Measurements from ENCODE around the gene TP53TG3D.
"Not testable (repeated sequence)": the region's sequence is repeated elsewhere in the genome, so short reads cannot be mapped to it uniquely, and the experiment has no call there.

TP53TG3D gene

GRCh38 chr16:32252986-32253385, at the start of gene TP53TG3D:
Gene TP53TG3D (plus strand): TSS chr16:32253286. CDS start chr16:32253354, 68 bp downstream.
- not testable (repeated sequence) for H3K27ac ChIP-seq

GRCh38 chr16:32253507-32253906, 421 bp downstream of the TP53TG3D start:
- H3K27ac ChIP-seq = not testable (repeated sequence)

- not testable (repeated sequence) for H3K27ac ChIP-seq
Observed at GRCh38 chr16:32261526-32261925, 8.4 kb downstream of the TP53TG3D start.

GRCh38 chr16:32263552-32263951, 10.5 kb downstream of the TP53TG3D start:
- H3K27ac ChIP-seq = not testable (repeated sequence)

GRCh38 chr16:32281910-32282309, 28.8 kb downstream of the TP53TG3D start:
- H3K27ac ChIP-seq = not testable (repeated sequence)

GRCh38 chr16:32283024-32283423, 29.9 kb downstream of the TP53TG3D start:
- H3K27ac ChIP-seq = not testable (repeated sequence)

- H3K27ac ChIP-seq = not testable (repeated sequence)
Observed at GRCh38 chr16:32283917-32284495, 30.9 kb downstream of the TP53TG3D start.

GRCh38 chr16:32284800-32285796, 32.0 kb downstream of the TP53TG3D start:
- not testable (repeated sequence) for H3K27ac ChIP-seq

GRCh38 chr16:32286193-32286592, 33.1 kb downstream of the TP53TG3D start:
- not testable (repeated sequence) for H3K27ac ChIP-seq

- not testable (repeated sequence) for H3K27ac ChIP-seq
Observed at GRCh38 chr16:32287743-32288142, 34.7 kb downstream of the TP53TG3D start.

GRCh38 chr16:32289197-32289596, 36.1 kb downstream of the TP53TG3D start:
- H3K27ac ChIP-seq = not testable (repeated sequence)

- not testable (repeated sequence) for H3K27ac ChIP-seq
Observed at GRCh38 chr16:32302776-32303175, 49.7 kb downstream of the TP53TG3D start.
